NCI-H345 treated with DMSO at 0.1 percent for 48 hours (cell line): ENCODE measurements around the gene STAC2.
A peak's percentile ranks its signal among the peaks of the same experiment; 100 is the strongest.

ENCODE experiments used
- DNase-seq: peaks from one replicate; lab custom pipeline; 2025; ENCODE audit not compliant: unreplicated experiment; lab: John Stamatoyannopoulos, UW

Gene STAC2

DNA sequence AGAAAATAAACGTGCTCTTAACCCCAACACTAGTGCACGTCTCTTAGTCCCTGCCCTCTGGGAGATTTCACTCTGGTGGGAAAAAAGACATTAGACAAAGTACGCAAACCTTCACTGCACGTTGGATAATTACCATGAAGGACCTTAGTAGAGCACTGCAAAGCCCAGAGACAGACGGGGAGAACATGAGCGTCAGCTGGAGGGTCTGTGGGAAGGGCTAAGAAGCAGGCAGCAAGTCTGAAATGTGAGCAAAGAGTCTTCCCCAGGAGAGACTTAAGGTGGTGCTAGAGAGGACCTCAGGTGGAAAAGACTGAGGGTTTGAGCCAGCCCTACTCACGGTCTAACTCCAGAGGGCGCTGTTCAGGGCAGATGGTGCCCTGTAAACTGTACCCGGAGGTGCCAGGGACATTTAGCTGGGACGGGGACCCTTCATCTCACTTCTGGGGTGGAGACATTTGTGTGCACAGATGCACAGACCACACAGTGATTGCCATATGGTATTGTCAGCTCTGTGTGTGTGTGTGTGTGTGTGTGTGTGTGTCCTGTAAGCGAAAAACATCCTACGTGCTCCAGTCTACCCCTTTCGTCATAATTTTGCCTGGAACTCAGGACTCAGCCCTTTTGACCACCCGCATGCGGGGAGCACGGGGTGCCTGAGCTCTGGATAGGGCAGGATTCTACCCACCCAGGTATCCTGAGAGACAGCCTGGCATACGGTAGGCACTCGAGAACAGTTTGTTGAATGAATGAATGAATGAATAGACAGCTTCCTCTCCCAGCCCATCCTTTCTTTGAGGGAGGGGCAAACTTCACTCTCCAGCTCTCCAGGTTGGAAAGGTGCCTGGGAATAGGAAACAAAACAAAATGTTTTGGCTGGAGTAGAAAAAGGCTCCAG lies 10.1 kb upstream of the STAC2 start:
- DNase-seq = peak; percentile 72

DNA sequence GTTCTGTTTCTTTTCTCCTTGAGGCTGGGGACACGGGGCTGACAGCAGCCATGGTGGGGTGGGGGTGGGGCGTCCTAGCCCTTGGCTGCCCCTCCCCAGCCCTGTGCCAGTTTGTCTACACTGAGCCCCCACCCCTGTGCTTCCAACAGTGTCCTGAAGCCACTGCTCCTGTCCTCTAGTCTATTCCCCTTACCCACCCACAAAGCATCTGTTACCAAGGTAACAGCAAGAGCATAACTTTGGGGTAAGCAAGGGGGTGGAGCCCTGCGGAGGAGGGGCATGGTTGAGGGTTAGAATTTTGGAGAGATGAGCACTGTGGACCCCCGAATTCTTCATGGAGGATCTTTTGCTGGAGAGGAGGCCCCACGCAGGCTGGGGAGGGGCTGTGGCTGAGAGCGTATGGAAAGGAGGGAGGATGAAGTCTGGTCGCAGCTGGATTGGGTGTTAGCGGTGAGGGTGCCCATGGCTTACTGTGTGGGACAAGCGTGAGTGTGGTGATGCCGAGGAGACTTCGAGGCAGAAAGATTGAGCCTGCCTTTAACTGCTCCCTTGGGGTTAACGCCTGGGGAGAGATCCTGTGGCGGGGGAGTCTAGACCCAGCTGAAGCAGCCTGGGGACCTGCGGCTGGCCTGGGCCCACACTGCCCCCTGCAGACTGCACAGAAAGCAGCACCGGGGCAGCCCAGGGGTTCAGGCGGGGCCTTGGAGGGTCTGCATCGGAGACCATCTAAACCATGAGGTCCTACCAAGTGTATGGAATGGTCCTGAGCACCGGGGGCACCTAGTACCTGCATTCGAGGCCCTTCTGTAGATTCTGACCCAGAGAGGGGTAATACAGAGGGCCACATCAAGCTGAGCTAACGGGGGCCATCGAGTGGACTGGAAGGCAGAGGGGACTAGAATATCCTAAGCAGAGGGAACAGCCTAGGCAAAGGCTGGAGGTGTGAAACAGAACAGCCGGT lies 6.1 kb upstream of the STAC2 start:
- peak; percentile 20 for DNase-seq

DNA sequence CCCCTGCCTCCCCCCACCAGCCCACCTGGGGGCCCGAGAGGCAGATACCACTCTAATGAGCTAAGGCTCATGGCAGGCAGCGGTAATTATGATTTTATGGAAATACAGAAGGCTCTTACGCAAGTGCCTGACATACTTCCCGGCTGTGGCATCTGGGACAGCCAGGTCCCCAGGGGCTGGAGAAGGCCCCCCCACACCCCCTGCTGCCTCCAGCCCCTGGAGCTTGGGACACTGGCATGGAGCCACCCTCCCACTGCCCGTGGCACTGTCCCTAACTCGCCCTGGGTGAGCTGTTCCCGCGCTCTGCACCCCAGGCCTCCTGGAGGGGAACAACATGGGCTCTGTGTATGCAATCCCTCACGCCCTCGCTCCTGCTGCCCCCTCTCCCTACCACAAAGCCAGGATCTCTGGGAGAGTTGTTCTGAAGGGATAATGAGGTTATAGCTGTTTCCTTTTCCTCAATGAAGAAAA lies 5.4 kb upstream of the STAC2 start:
- DNase-seq = no peak

DNA sequence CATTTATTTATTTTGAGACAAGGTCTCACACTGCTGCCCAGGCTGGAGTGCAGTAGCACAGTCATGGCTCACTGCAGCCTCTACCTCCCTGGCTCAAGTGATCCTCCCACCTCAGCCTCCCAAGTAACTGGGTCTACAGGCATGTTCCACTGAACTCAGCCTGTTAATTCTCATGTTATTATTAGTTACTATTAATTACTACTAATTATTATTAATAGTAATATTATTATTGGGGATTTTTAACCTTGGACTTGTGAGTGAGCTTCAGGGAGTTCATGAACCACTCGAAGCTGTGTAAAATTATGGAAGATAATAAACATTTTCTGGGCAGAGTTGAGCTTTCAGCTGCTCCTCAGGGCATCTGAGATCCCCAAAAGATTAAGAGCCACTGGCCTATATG lies 4.6 kb upstream of the STAC2 start:
- no peak for DNase-seq

DNA sequence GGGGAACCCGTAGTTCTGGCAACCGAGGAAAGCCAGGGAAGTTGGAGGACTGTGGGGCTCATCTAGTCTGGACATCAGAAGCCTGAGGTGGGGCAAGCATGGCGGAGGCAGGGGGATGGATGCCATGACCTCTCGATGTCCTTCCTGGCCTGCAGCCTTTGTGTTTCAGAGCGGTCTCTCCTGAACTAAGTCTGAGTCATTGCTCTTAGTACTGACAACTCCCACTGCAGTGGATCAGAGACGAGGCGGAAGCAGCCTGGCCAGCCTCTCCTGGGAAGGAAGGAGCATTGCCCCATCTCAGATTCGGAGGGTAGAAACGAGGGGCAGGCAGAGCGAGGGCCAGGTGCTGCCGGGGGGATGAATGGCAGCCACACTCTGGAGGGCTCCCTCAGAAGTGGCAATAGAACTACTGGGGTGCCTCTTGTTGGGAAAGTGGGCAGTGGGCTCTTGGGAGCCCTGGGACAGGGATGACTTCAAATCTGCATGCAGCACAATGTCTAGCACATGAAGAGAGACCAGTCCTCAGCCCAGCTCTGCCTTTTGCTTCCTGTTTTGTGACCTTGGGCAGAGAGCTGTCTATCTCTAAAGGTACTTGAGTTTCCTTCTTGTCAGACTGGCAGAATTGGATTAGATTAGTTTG lies 3.6 kb upstream of the STAC2 start:
- DNase-seq = no peak

DNA sequence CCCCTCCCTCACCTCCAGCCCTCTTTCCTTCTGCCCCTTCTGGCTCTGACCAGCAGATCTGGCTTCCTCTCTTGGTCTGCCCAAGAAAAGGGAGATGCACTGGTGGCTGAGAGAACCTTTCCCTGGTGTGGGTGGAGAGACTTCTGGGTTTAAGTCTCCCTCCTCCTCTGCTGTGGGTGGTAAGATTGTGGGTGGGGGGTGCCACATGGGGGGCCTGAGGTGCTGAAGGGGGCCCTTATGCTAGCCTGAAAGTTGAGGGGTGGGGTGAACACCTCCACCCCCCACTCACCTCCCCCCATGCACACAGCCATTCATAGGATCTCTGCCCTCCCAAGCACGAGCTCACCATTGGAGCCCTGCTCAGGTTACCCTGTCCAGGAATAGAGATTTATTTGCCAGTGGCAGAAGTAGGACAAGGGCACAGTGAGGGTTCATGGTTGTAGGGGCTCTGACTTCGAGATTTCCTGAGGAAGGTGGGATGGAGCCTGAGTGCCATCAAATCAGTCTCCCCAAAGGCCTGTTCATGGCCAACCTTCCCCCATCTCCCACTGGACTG lies 1.7 kb upstream of the STAC2 start:
- DNase-seq = no peak

DNA sequence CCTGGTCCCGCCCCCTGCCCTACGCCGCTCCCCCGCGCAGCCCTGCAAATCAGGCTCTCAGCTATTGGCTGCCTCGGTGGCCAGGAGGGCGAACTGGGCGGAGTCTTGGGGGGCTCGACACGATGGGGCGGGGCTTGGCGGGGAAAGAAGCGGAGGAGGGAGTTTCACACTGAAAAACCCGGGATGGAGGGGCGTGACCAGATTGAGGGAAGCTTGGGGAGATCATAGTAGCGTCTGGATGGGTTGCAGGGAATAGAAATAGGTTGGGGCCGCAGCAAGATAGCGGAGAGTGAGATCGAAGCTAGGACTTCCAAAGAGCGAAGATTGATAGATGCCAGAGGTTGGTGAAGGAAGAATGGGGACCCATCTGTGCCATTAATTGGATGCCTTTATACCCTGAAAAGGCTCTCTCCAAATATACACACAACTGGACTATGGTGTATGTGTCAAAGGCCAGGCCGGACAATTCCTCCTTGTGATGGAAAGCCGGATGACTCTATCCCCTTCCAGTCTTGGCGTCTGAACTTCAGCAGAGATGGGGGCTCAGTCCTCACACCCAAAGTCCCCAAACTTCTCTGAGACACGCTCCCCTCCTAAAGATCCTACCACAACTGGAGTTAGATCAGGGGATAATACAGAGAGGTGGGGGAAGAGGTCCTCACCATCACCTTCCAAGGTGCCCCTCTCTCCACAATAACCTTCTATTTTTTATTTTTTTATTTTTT lies 376 bp upstream of the STAC2 start:
- peak; percentile 58 for DNase-seq

DNA sequence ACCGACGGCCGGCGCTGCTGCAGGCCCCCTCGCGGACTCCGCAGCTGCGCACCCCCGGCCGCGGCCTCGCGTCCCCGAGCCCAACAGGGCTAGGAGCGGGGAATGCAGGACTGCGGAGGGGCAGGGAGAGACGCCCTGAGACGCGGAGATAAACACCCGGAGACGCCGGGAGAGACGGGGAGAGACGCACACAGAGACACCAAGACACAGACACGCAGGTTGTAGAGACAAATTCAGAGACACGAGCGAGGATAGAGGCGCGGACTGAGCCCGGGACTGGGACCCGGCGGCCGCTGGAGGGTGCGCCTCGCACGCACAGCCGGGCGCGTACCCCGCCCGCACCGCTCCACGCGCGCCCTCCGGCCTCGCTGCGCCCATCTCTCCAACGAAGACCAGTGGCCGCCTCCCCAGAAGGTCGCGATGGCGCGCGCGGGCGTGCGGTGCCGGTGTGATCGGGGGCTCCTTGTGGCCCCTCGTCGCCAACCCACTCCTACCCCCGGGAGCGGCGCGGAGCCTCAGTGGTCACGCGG lies 902 bp downstream of the STAC2 start:
- DNase-seq = no peak

DNA sequence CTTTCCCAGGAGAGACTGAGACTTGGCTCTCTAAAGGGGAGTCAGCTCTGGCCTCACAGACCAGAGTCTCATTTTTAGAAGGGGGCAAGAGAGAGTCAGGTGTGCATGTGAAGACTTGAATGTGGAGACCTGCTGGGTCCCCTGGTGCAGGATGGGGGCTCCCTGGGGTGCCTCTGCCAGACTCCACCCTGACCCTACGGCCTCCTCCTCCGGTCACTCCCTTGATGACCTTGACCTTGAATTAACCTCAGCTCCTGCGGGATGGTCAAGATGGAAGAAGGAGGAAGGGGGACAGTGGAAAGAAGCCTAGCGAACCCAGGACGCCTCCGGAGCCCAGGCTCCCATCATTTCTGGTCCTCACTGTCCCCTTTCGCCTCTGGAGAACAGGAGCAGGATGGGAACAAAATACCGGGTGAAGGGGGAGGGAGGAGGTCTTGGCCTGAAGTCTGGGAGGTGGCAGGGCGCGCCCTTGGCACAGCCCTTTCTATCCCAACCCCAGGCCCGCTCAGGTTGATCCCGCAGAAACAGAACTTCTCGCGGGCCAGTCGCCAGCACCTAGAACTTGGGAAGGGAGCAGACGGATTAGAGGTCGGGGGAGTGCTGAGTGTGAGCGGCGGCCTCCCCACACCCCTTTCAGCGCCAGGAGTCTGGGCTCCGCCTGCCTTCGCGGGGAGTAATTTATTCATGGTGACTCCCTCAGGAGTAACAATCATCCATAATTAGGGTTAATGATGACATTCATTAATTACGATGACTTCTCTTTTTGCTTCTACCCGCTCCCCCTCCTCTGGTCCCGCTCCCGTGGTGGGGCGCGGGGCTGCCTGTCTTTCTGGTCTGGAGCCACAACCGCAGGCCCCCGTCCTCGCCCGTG lies 1.6 kb downstream of the STAC2 start:
- DNase-seq = no peak

DNA sequence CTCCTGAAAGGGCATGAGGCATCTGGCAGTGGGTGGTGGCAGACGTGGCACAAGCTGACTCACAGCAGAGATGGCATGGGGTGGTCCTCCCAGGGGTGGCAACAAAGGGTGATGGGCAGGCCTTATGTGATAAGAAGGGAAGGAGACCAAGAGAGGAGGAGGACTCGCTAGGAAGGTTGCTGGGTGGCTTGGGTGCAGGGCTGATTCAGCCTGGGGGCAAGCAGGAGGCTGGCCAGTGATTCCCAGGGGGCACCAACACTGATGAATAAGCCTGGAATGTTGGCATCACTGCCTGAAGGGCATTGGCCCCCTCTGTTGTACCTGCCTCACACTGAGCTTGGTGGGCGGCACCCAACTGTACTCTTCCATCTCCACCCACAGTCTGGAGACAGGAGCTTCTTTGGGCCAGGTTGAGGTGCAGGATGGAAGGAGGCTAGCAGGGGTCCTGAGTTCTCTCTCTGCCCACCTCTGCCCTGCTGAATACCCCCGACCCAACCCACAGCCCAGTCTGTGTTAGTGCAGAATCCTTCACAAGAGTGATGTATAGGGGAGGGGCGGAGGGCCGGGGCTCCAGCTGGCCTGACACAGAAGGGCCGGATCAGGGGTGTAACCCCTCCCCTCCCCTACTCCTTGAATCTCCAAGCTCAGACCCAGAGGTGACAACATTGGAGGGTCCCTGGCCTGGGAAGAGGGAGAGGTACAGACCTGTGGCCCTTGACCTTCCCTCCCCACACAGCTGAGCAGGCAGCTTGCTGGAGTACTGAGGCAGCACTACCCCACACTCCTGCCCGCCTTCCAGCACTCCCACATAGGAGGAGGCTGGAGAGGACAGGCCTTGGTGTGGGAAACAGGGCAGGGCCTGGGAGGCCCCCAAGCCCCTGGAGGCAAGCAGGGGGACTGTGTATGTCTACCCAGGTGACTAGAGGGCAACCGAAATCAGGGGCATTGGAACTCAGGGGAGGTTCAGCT lies 2.6 kb downstream of the STAC2 start:
- no peak for DNase-seq

DNA sequence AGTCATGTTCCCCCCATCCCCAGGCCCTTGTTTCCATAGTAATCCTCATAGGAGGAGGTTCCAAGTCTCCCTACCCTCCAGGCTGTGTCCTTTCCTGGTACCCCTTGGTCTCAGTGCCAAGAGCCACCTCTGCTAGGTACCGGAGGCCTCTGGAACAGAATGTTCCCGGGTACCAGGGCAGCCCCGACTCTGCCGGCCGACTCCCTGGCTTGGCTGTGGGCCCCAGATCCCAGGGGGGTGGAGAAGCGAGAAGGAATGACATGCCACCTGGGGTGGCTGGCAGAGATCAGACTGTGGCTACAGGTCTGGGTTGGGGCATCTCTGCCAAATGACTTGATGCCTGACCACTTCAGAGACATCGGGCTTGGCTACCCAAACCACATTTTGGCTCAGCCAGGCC lies 3.6 kb downstream of the STAC2 start:
- DNase-seq = no peak

DNA sequence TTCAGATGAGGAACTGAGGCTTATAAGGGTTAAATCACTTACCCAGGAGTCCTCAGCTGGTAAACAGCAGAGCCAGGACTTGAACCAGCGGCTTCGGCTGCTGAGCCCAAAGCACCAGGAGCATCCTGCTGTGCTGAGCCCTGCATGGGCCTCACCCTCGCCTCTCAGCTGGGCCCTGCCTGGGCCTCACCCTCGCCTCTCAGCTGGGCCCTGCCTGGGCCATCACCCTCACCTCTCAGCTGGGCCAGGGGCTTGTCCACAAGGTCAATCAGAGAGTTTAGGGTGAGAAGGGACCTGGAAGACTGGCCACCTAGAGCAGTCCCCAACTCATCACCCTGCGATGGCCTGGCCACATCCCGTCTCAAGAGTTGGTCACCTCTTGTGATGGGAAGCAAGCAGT lies 4.2 kb downstream of the STAC2 start:
- DNase-seq = no peak

DNA sequence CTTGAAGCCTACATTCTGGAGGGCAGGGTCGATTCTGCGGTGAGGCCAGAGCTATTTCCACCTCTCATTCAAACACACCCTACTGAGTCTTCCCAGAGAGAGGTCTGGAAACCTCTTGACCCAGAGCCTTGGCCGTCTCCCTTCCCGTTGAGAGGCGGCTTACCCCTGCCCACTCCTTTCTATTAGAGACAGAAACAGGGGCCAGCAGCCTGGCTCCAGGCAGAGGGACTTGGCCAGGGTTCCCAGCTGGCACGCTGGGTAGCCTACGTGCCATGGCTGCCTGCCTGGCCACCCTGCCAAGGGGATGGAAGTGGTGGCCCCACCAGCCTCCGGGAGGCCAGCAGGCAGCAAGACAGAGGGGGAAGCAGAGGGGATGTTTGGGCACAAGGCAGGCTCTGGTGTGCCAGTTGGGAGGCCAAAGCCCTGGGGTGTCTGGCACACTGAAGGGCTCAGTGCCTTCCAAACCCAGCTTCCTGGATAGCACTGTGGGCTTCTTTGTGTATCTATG lies 6.0 kb downstream of the STAC2 start:
- DNase-seq = no peak

DNA sequence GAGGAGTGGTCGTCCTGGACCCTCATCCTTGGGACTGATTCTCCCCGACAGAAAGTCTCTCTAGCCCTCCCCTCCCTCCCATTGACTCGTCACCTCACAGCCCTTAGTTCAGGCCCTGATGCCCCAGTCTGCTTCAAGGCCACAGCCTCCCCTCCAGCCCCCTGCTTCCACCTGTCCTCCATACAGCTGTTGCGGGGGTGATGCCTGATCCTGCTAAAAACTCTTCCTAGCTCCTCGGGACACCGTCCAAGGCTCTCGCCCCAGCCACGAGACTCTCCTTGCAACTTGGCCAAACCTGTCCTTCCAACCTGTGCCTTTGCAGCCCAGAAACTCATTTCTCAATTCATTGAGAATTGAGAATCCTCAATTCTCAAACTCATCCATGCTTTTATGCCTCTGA lies 6.8 kb downstream of the STAC2 start:
- no peak for DNase-seq

DNA sequence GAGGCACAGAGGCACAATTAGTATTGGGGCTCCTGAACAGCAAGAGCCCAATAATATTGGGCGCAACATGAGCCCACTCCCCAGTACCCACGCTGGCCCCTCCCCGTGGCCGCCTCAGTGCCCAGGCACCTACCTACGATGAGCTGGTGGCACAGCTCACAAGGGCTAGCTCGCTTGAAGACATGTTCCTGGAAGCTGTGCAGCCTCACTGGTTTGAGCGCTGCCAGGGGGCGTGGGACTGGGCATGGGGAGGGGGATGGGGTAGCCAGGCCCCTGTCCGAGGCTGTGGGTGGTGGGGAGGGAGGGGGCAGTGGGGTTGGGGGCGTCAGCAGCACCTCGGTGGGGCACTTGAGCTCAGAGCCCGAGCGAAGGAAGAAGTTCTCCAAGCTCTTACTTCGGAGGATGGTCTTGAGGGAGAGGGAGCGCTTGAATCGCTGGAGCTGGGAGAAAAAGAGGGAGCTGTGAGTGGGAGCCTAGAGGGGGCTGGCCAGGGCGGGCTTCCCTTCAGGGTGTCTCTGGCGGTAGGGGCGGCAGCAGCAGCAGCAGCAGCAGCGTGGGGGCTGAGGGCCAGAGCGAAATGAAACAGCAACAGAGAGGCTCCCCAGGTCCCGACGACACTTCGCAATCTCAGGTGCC lies 7.9 kb downstream of the STAC2 start:
- DNase-seq = no peak

DNA sequence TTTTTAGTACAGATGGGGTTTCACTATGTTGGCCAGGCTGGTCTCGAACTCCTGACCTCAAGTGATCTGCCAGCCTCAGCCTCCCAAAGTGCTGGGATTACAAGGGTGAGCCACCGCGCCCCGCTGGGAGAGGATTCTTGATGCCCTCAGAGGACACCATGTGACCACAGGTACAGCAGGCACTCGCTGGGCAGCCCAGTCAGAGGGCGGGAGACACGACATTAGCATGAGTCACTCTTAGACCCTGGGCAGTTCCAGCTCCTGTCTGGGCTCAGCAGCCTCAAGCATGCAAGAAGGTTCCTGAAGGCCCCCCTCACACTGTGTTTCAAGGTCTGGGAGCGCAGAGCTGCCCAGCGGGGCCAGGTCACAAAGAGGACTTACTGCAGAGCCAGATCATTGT lies 11.9 kb downstream of the STAC2 start:
- DNase-seq = no peak

DNA sequence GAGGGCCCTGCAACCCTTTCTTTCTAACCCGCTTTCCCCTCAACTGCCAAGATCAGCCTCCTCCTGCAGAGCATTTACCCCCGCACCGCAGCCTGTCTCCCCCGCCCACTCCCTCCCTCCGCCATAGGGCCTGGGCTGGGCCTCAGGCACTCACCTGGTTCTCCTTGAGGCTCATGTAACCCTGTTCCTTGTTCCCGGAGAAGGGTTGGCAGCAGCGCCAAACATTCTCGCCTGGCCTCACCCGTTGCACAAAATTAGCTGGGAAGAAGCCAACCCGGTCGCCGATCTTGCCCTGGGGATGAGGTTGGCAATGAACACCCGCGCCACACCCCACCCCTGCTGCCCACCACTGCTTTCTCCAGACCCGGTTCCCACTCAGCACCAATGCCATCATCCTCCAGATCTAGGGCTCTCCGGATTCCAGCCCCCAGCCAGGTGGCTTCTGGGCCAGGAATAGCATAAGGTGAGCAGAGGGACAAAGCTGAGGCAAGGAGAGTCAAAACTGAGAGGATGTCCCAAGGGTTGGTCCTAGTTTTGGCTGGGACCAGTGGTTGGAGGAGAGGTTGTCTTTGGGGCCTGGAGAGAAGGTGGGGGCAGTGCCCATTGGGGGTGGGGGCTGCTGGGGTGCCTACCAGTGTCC lies 12.8 kb downstream of the STAC2 start:
- DNase-seq = no peak
